Measurements from ENCODE around the gene MYH14. TPM values are rescaled to one million over a fixed set of nuclear protein-coding genes. Genes with fewer than 3 reads are reported as not detected.
A peak's percentile ranks its signal among the peaks of the same experiment; 100 is the strongest.

MYH14 gene
- total and polyA plus RNA-seq, 9 of the 15 experiments (the other 6 are each of a cell fraction or from before 2014, with no cell fraction given), result 0.04 to 0.86 (median 0.19) TPM; not detected in 2

GRCh38 chr19:50330365-50331078 lies 127.1 kb downstream of the MYH14 start (continued):
- TF ChIP-seq JUND (IDR thresholded peaks at IDR 0.05; ENCODE audit: borderline replicate concordance, low read depth, low read length), result no peak; the same call in 1 of the 2 replicates
- TF ChIP-seq JUND (tag; IDR thresholded peaks at IDR 0.05; ENCODE audit: borderline replicate concordance, low read depth, low read length), result no peak
- no peak; the same call in 1 of the 2 replicates for TF ChIP-seq CREM (IDR thresholded peaks at IDR 0.05; ENCODE audit: low read depth)
- no peak for TF ChIP-seq SMAD2 (IDR thresholded peaks at IDR 0.05; ENCODE audit: low read depth, low read length)
- no peak for TF ChIP-seq ZNF12 (CRISPR knock-in tag; IDR thresholded peaks at IDR 0.05)
- TF ChIP-seq ZNF77 (CRISPR knock-in tag; IDR thresholded peaks at IDR 0.05), result no peak
- TF ChIP-seq BHLHE40 (IDR thresholded peaks at IDR 0.05; ENCODE audit: low read length), result no peak
- no peak for TF ChIP-seq TBP (optimal IDR thresholded peaks at IDR 0.05; ENCODE audit: low read depth, low read length)
- TF ChIP-seq NEUROD1 (IDR thresholded peaks at IDR 0.05; ENCODE audit: borderline replicate concordance, low read depth, low read length, partially characterized antibody), result no peak
- no peak for TF ChIP-seq PHTF2 (CRISPR knock-in tag; IDR thresholded peaks at IDR 0.05)
- TF ChIP-seq TEAD2 (tag; IDR thresholded peaks at IDR 0.05), result no peak
- TF ChIP-seq ZBTB43 (CRISPR knock-in tag; IDR thresholded peaks at IDR 0.05), result no peak
- 0 out of 2 replicates have a peak, but pooled peaks have one; percentile 7 for TF ChIP-seq EP400 (IDR thresholded peaks at IDR 0.05)
- TF ChIP-seq MEF2D (tag; conservative IDR thresholded peaks at IDR 0.05; ENCODE audit: low read depth), result no peak
- TF ChIP-seq ZNF165 (CRISPR knock-in tag; IDR thresholded peaks at IDR 0.05; ENCODE audit: borderline replicate concordance), result no peak

Data from K562 (cell line).